ENCODE results near the gene NIPSNAP2.

Gene NIPSNAP2

DNA sequence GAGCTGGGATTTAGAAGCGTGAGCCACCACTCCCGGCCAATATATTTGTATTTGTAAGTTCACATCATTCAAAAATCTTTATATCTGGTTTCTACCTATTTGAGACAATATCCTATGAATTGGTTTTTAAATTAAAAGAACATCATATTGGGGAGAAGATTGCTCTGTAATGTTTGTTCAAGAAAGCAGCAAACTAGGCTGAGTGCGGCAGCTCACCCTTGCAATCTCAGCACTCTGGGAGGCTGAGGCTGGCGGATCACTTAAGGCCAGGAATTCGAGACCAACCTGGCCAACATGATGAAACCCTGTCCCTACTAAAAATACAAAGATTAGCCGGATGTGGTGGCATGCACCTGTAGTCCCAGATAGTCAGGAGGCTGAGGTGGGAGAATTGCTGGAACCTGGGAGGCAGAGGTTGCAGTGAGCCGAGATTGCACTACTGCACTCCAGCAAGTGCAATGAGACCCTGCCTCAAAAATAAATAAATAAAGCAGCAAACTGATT, 9.4 kb downstream of the NIPSNAP2 start:
- TF ChIP-seq YY1 (IDR thresholded peaks at IDR 0.05; ENCODE audit: low read depth) (no peak), TCF12 (IDR thresholded peaks at IDR 0.05; ENCODE audit: low read depth) (no peak), RAD21 (IDR thresholded peaks at IDR 0.05; ENCODE audit: low read depth) (no peak), ZBTB7A (IDR thresholded peaks at IDR 0.05; ENCODE audit: low read depth) (no peak), MAX (IDR thresholded peaks at IDR 0.05) (no peak), REST (IDR thresholded peaks at IDR 0.05; ENCODE audit: low read depth) (no peak), EP300 (IDR thresholded peaks at IDR 0.05; ENCODE audit: borderline replicate concordance) (no peak), NFIC (IDR thresholded peaks at IDR 0.05) (no peak), CREB1 (IDR thresholded peaks at IDR 0.05; ENCODE audit: low read depth) (no peak), CEBPB (IDR thresholded peaks at IDR 0.05) (no peak), FOXM1 (IDR thresholded peaks at IDR 0.05; ENCODE audit: borderline replicate concordance, low read depth) (no peak), TAF1 (IDR thresholded peaks at IDR 0.05; ENCODE audit: low read depth) (no peak), EGR1 (IDR thresholded peaks at IDR 0.05) (no peak), TEAD4 (IDR thresholded peaks at IDR 0.05) (no peak)
- TF ChIP-seq, protein P1, sequence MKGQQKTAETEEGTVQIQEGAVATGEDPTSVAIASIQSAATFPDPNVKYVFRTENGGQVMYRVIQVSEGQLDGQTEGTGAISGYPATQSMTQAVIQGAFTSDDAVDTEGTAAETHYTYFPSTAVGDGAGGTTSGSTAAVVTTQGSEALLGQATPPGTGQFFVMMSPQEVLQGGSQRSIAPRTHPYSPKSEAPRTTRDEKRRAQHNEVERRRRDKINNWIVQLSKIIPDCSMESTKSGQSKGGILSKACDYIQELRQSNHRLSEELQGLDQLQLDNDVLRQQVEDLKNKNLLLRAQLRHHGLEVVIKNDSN (IDR thresholded peaks at IDR 0.05) = no peak

DNA sequence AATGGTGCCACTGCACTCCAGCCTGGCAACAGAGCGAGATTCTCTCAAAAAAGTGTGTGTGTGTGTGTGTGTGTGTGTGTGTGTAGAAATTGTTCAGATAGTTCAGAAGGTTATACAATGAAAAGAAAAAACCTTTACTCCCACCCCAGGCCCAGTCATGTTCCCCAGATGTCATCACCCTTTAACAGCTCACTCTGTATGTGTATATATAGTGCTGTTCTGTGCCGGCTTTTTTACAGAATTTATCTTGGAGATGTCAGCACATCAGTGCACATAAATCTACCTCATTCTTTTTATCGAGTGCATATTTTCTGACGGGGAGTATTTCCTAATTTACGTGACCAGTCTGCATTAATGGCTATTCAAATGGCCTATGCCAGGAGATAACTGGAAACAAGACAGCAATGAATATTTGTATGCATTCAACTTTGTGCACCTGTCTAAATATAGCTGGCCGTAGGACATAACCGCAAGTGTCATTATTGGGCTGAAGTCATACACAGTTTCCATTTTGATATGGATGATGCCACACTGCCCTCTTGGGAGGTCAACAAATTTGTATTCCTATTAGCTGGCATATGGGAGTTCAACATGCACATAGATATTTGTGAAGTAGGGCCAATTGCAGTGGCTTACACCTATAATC, 11.7 kb downstream of the NIPSNAP2 start:
- TF ChIP-seq TCF12 (IDR thresholded peaks at IDR 0.05; ENCODE audit: low read depth) = no peak
- TF ChIP-seq REST (IDR thresholded peaks at IDR 0.05; ENCODE audit: low read depth) = no peak
- no peak for TF ChIP-seq TEAD4 (IDR thresholded peaks at IDR 0.05)
- no peak for TF ChIP-seq FOXM1 (IDR thresholded peaks at IDR 0.05; ENCODE audit: borderline replicate concordance, low read depth)
- no peak for TF ChIP-seq CEBPB (IDR thresholded peaks at IDR 0.05)
- no peak for TF ChIP-seq CREB1 (IDR thresholded peaks at IDR 0.05; ENCODE audit: low read depth)
- TF ChIP-seq, protein P1 (IDR thresholded peaks at IDR 0.05) = no peak
- TF ChIP-seq ZBTB7A (IDR thresholded peaks at IDR 0.05; ENCODE audit: low read depth) = no peak

- TF ChIP-seq EP300 (IDR thresholded peaks at IDR 0.05; ENCODE audit: borderline replicate concordance) (no peak), FOXM1 (IDR thresholded peaks at IDR 0.05; ENCODE audit: borderline replicate concordance, low read depth) (no peak), MAX (IDR thresholded peaks at IDR 0.05) (no peak), TEAD4 (IDR thresholded peaks at IDR 0.05) (peak; percentile 65), YY1 (IDR thresholded peaks at IDR 0.05; ENCODE audit: low read depth) (no peak), NFIC (IDR thresholded peaks at IDR 0.05) (peak; percentile 73), TCF12 (IDR thresholded peaks at IDR 0.05; ENCODE audit: low read depth) (no peak)
Observed at GRCh38 chr7:55977831-55978230, 13.4 kb downstream of the NIPSNAP2 start.

DNA sequence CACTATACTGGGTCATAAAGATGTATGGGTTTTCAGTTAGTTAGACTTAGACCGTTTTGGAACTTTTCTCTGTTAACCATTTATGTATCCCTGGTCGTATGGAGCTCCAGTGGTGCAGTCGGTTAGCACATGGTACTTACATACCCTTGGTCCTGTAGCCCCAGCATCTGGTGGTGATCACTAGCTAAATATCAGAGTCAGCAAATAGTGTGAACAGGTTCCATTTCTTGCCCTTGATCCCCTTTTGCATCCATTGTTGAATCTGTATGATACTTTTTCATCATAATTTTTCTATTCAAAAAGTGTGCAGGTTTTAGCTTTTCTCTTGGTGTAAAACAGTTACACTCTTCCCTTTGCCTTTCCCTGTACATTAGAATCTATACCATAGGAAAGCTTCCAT, 15.9 kb downstream of the NIPSNAP2 start:
- TF ChIP-seq, protein P1 (IDR thresholded peaks at IDR 0.05) = no peak
- TF ChIP-seq EGR1 (IDR thresholded peaks at IDR 0.05) = no peak
- TF ChIP-seq YY1 (IDR thresholded peaks at IDR 0.05; ENCODE audit: low read depth) = no peak
- TF ChIP-seq RAD21 (IDR thresholded peaks at IDR 0.05; ENCODE audit: low read depth) = no peak
- TF ChIP-seq ZBTB7A (IDR thresholded peaks at IDR 0.05; ENCODE audit: low read depth) = no peak
- no peak for TF ChIP-seq CREB1 (IDR thresholded peaks at IDR 0.05; ENCODE audit: low read depth)
- TF ChIP-seq TEAD4 (IDR thresholded peaks at IDR 0.05) = no peak
- TF ChIP-seq EP300 (IDR thresholded peaks at IDR 0.05; ENCODE audit: borderline replicate concordance) = no peak
- no peak for TF ChIP-seq TCF12 (IDR thresholded peaks at IDR 0.05; ENCODE audit: low read depth)
- TF ChIP-seq FOXM1 (IDR thresholded peaks at IDR 0.05; ENCODE audit: borderline replicate concordance, low read depth) = no peak
- TF ChIP-seq TAF1 (IDR thresholded peaks at IDR 0.05; ENCODE audit: low read depth) = no peak
- TF ChIP-seq REST (IDR thresholded peaks at IDR 0.05; ENCODE audit: low read depth) = no peak
- no peak for TF ChIP-seq MAX (IDR thresholded peaks at IDR 0.05)
- TF ChIP-seq NFIC (IDR thresholded peaks at IDR 0.05) = no peak
- TF ChIP-seq CEBPB (IDR thresholded peaks at IDR 0.05) = no peak
